ENCODE results near the gene TMEM101. TPM values are rescaled to one million over a fixed set of nuclear protein-coding genes. Genes with fewer than 3 reads are reported as not detected.
A peak's percentile ranks its signal among the peaks of the same experiment; 100 is the strongest.

TMEM101 gene
- total and polyA plus RNA-seq, 2 of the 8 experiments (the other 6 are each of a cell fraction or from before 2014, with no cell fraction given): 16.1 to 44.7 TPM

GRCh38 chr17:43983515-43984411, 31.0 kb downstream of the TMEM101 start (continued):
- no peak for TF ChIP-seq GTF2F1 (IDR thresholded peaks at IDR 0.05; ENCODE audit: borderline replicate concordance, low read depth, low read length)
- TF ChIP-seq CTCF (IDR thresholded peaks at IDR 0.05; ENCODE audit: control extremely low read depth in 1 of 3, insufficient read depth in 1 of 3, low read depth in 1 of 3, low read length in 3 of 3): peak; percentile 63 to 85 (median 80)
- TF ChIP-seq SUZ12 (IDR thresholded peaks at IDR 0.05; ENCODE audit: low read length): peak; percentile 49; the same call in 1 of the 2 replicates
- no peak for TF ChIP-seq EZH2 (IDR thresholded peaks at IDR 0.05; ENCODE audit: low read depth, low read length, severe bottlenecking)
- TF ChIP-seq EGR1 (IDR thresholded peaks at IDR 0.05; ENCODE audit: borderline replicate concordance, low read depth, low read length): 0 out of 2 replicates have a peak, but pooled peaks have one; percentile 19
- TF ChIP-seq SRF (IDR thresholded peaks at IDR 0.05; ENCODE audit: low read depth, low read length): no peak
- TF ChIP-seq SIN3A (conservative IDR thresholded peaks at IDR 0.05 in 1 of 2, IDR thresholded peaks at IDR 0.05 in 1 of 2; ENCODE audit: low read depth in 1 of 2, low read length in 2 of 2): peak; percentile 16 to 82; a peak in 2 of 4 replicates
- no peak for TF ChIP-seq SP4 (IDR thresholded peaks at IDR 0.05; ENCODE audit: low read length)
- no peak for TF ChIP-seq BRCA1 (IDR thresholded peaks at IDR 0.05; ENCODE audit: low read depth, low read length)
- no peak for TF ChIP-seq BCL11A (IDR thresholded peaks at IDR 0.05; ENCODE audit: low read depth in 2 of 2, low read length in 2 of 2)
- no peak for TF ChIP-seq NRF1 (IDR thresholded peaks at IDR 0.05; ENCODE audit: low read depth, low read length)
- 0 out of 2 replicates have a peak, but pooled peaks have one; percentile 1 for TF ChIP-seq TEAD4 (IDR thresholded peaks at IDR 0.05; ENCODE audit: low read depth, low read length)
- peak; percentile 90 for TF ChIP-seq SP1 (IDR thresholded peaks at IDR 0.05; ENCODE audit: low read depth, low read length)
- no peak for TF ChIP-seq CBX5 (IDR thresholded peaks at IDR 0.05; ENCODE audit: low read depth, low read length)
- TF ChIP-seq POLR2AphosphoS5 (IDR thresholded peaks at IDR 0.05; ENCODE audit: low read depth, low read length): no peak
- no peak for TF ChIP-seq RNF2 (IDR thresholded peaks at IDR 0.05; ENCODE audit: borderline replicate concordance, low read depth, low read length, missing control alignments, poor library complexity, severe bottlenecking)
- no peak for TF ChIP-seq TAF1 (IDR thresholded peaks at IDR 0.05; ENCODE audit: low read depth, low read length)
- no peak for TF ChIP-seq POLR2A (IDR thresholded peaks at IDR 0.05; ENCODE audit: control extremely low read depth in 1 of 2, low read depth in 2 of 2, low read length in 2 of 2)
- no peak for TF ChIP-seq BACH1 (IDR thresholded peaks at IDR 0.05; ENCODE audit: low read length)
- TF ChIP-seq TBP (IDR thresholded peaks at IDR 0.05; ENCODE audit: low read depth, low read length): 0 out of 2 replicates have a peak, but pooled peaks have one; percentile 16
- no peak for TF ChIP-seq CEBPB (IDR thresholded peaks at IDR 0.05; ENCODE audit: low read depth, low read length)
- no peak for TF ChIP-seq FOSL1 (IDR thresholded peaks at IDR 0.05; ENCODE audit: insufficient read depth, low read depth, low read length)

Measured in H1 (cell line).